Measurements from ENCODE around the gene PRMT9.

DNA sequence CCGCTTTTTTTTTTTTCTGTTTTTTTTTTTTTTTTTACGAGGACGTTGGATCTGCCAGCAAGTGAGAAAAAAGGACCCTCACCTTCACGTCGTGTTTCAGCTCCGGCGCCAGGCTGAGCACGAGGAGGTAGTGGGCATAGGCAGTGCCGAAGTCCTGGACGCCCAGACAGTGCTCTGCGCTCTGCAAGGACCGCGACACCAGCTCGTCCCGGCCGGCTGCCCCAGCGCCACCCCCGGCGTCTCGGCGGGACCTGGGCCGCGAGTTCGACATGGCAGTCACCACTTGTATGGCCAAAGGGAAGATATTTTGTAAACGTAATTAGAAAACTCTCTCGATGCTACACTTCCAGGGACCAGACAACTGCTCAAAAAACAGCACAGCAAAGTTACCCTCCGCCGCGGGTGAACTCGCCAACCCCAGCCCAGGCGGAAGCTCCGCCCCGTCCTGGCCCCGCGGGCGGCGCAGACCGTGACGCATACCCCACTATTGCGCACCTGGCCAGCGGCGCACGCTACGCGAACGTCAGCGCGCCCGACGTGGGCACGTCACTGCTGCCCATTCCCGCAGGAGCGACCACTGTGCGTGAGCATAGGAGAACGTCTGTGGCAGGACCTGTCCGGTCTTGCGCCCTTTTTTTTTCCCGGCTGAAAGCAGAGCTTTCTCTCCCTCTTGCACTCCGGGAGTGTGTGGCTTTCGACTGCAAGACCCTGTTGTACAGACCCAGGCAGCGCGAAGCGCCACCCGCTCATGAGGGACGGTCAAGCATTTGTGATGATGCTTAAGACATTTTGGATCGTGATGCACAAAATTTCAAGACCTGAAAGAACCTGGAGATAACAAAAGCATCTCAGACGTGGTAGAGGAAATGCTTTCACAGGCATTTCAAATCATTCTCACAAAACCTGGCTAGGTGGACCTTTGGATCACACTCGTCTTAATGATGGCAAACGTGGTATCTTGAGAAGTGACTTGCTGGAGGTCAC, at the start of gene PRMT9:
- TF ChIP-seq, protein P1, sequence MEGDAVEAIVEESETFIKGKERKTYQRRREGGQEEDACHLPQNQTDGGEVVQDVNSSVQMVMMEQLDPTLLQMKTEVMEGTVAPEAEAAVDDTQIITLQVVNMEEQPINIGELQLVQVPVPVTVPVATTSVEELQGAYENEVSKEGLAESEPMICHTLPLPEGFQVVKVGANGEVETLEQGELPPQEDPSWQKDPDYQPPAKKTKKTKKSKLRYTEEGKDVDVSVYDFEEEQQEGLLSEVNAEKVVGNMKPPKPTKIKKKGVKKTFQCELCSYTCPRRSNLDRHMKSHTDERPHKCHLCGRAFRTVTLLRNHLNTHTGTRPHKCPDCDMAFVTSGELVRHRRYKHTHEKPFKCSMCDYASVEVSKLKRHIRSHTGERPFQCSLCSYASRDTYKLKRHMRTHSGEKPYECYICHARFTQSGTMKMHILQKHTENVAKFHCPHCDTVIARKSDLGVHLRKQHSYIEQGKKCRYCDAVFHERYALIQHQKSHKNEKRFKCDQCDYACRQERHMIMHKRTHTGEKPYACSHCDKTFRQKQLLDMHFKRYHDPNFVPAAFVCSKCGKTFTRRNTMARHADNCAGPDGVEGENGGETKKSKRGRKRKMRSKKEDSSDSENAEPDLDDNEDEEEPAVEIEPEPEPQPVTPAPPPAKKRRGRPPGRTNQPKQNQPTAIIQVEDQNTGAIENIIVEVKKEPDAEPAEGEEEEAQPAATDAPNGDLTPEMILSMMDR (conservative IDR thresholded peaks at IDR 0.05 in 1 of 2, IDR thresholded peaks at IDR 0.05 in 1 of 2; ENCODE audit: extremely low read depth in 1 of 2, insufficient read depth in 1 of 2, low read depth in 1 of 2, low read length in 2 of 2): no peak
- no peak for TF ChIP-seq EZH2 (IDR thresholded peaks at IDR 0.05; ENCODE audit: borderline replicate concordance, low read length)
